Measurements from ENCODE around the gene ARID4B. TPM values are rescaled to one million over a fixed set of nuclear protein-coding genes. Genes with fewer than 3 reads are reported as not detected.
A peak's percentile ranks its signal among the peaks of the same experiment; 100 is the strongest.
"Not testable (repeated sequence)": the region's sequence is repeated elsewhere in the genome, so short reads cannot be mapped to it uniquely, and the experiment has no call there.

ARID4B gene
- total RNA-seq, 2 donors from 2014 or later = 65.5 to 68.4 TPM

DNA sequence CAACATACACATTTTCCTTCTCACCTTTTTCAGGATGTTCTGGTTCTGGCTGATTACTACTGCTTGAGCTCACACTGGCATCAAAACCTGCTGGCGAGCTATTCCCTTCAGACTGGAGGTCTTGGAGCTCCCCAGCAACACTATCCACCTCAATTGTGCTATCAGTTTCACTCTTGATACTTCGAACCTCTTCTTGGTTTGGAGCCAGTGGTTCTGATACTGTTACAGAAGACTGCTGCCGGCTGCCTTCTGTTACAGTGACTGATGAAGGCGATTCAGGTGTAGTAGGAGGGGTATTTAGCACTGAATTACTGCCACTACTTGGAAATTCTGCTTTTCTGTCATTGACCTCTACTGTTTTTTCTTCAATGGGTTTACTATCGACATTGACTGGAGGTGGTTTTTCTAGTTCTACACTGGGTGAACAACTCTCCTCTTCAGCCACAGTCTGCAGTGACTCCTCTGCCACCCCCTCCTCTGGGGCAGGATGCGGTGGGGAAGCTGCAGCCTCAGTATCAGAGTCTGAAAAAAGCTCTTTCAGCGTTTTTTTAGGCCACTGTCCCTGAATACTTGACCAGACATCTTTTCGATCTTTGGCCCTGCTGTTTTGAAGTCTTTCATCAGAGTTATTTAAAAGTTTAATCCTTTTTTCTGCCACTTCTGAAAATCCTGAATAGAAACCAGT, 146.3 kb downstream of the ARID4B start:
- DNase-seq = no peak
- Mint-ChIP-seq H3K27ac (peak overlapping the region; percentile 47), H3K36me3 (ENCODE audit: insufficient read depth in 2 of 2) (peaks cover 8 to 17% of the 10 kb centered on the region in 2 donors), H3K4me3 (no peak overlapping the region), H3K27me3 (ENCODE audit: low read depth) (no peaks in the 10 kb centered on the region), H3K9me3 (no peaks in the 10 kb centered on the region), H3K4me1 (ENCODE audit: low read depth) (peaks cover 7% of the 10 kb centered on the region)
- peak; percentile 53 to 71 for ATAC-seq (replicated peaks in 1 of 2)

DNA sequence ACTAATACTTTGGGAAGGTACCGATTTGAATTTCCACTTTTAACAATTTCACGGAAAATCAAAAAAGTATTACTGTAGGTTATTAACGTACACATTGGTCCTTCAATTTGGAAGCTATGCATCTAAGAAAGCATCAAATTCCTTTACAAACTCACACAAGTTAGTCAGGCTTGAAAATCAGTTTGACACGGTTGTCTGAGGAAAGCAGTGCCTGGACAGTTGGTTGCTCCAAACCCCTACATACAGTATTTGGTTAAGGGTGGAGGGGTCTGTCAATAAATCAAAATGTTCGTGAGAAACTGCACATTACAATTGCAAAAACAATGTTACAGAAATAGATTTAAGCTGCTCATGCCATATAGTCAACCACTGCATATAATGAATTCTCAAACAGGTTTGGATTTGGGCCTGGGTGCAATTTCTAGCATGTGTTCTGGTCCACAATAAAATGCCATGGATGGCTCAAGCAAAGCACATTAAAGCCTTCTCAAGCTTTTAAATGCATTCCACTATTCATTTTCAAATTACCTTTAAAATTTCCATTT, 147.0 kb downstream of the ARID4B start:
- no peaks in the 10 kb centered on the region for H3K9me3 Mint-ChIP-seq
- ATAC-seq (replicated peaks in 1 of 2) = no peak
- H3K4me1 Mint-ChIP-seq (ENCODE audit: low read depth) = peaks cover 7% of the 10 kb centered on the region
- no peaks in the 10 kb centered on the region for H3K27me3 Mint-ChIP-seq (ENCODE audit: low read depth)
- no peak overlapping the region for H3K27ac Mint-ChIP-seq
- no peak for DNase-seq
- H3K36me3 Mint-ChIP-seq (ENCODE audit: insufficient read depth in 2 of 2) = peaks cover 8 to 14% of the 10 kb centered on the region in 2 donors
- no peak overlapping the region for H3K4me3 Mint-ChIP-seq

DNA sequence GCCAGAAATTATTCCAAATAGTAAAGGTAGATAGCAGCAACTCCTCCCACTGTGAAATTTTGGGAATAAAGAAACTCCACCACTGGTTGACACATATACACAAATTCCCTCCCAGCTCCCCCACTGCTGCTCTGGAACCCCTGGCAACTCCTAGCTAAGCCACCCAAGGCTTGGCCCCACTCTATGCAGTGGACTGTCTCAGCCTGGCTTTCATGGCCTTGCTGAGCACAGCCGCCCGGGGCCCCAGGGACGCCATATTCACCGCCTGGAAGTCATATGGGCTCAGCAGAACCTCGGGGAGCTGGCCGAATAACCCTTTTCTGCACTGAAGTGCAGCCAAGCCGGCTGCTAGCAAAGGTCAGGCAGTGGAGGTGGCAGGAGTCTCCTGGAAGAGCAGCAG, 151.5 kb downstream of the ARID4B start:
- no peaks in the 10 kb centered on the region for H3K4me1 Mint-ChIP-seq (ENCODE audit: low read depth)
- H3K36me3 Mint-ChIP-seq (ENCODE audit: insufficient read depth in 2 of 2) = peaks cover 1 to 42% of the 10 kb centered on the region in 2 donors
- H3K9me3 Mint-ChIP-seq = no peaks in the 10 kb centered on the region
- H3K27me3 Mint-ChIP-seq (ENCODE audit: low read depth) = no peaks in the 10 kb centered on the region
- no peak for DNase-seq
- peak overlapping the region; percentile 28 for H3K27ac Mint-ChIP-seq
- H3K4me3 Mint-ChIP-seq = no peak overlapping the region
- no peak for ATAC-seq (replicated peaks in 1 of 2)

DNA sequence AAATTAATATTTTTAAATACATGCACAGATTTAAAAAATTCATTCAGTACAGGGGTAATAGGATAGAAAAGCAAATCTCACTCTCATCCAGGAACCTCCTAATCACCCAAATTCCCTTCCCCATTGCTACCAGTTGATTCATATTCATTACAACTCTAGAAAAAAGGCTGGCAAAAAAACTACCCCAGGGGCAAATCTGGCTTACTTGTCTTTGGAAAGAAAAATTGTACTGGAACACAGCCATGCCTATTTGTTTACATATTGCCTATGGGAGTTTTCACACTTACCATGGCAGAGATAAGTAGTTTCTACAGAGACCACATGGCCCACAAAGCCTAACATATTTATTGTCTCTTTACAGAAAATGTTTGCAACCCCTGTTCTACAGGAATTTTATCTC, 158.0 kb downstream of the ARID4B start:
- H3K4me1 Mint-ChIP-seq (ENCODE audit: low read depth) = no peaks in the 10 kb centered on the region
- ATAC-seq (replicated peaks in 1 of 2) (no peak), DNase-seq (no peak)
- H3K27ac Mint-ChIP-seq = no peak overlapping the region
- H3K9me3 Mint-ChIP-seq = no peaks in the 10 kb centered on the region
- no peaks in the 10 kb centered on the region for H3K27me3 Mint-ChIP-seq (ENCODE audit: low read depth)
- peaks cover 1 to 39% of the 10 kb centered on the region in 2 donors for H3K36me3 Mint-ChIP-seq (ENCODE audit: insufficient read depth in 2 of 2)
- no peak overlapping the region for H3K4me3 Mint-ChIP-seq

DNA sequence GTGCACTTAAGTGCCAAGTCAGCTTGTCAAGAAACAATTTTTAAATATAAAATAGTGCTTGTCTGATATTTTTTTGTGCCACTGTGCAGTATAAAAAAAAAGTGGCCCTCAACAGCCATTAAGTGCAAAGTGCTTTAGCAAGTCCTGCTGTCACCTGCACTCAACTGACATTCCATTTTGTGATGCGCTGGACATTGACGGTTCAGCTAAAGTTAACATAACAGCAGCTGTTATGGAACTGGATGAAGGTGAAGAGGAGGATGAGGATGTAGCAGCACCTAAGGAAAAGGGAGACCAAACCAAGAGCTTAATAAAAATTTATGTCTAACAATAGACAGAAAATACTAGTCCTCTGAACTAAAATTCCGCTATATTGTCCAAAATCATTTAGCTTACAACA, 159.6 kb downstream of the ARID4B start:
- peaks cover 2% of the 10 kb centered on the region in 2 donors for H3K9me3 Mint-ChIP-seq
- DNase-seq (no peak), ATAC-seq (replicated peaks in 1 of 2) (no peak)
- no peak overlapping the region for H3K4me3 Mint-ChIP-seq
- no peak overlapping the region for H3K27ac Mint-ChIP-seq
- no peaks in the 10 kb centered on the region for H3K27me3 Mint-ChIP-seq (ENCODE audit: low read depth)
- no peaks in the 10 kb centered on the region for H3K4me1 Mint-ChIP-seq (ENCODE audit: low read depth)
- peaks cover 5 to 25% of the 10 kb centered on the region in 2 donors for H3K36me3 Mint-ChIP-seq (ENCODE audit: insufficient read depth in 2 of 2)

DNA sequence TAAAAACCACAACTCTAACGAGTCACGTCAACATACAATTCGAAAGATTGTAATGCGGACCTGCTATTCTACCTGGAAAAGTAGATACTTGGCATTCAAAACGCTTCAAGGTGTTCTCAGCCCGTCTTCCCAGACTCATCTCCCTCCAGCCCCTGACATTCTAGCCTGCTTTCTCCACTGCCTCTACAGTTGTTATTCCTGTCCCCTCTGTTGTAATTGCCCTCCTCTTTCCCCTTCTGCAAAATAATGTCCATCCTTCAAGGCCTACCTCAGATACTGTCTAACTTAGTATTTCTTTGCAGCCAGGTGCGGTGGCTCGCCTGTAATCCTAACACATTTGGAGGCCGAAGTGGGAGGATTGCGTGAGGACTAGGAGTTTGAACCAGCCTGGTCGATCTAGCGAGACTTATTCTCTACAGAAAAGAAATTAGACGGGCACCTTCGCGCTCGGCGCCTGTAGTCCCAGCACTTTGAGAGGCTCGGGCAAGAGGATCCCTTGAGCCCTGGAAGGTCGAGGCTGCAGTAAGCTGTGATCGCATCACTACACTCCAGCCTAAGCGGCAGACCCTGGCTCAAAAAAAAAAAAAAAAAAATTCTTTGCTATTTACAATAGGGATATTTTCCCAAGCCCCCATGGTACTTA, 166.2 kb downstream of the ARID4B start:
- peaks cover 23% of the 10 kb centered on the region for H3K4me1 Mint-ChIP-seq (ENCODE audit: low read depth)
- peak overlapping the region; percentile 92 for H3K27ac Mint-ChIP-seq
- peaks cover 2% of the 10 kb centered on the region in 2 donors for H3K9me3 Mint-ChIP-seq
- H3K4me3 Mint-ChIP-seq = peak overlapping the region; percentile 83 to 88
- peaks cover 6 to 9% of the 10 kb centered on the region in 2 donors for H3K36me3 Mint-ChIP-seq (ENCODE audit: insufficient read depth in 2 of 2)
- DNase-seq = no peak
- H3K27me3 Mint-ChIP-seq (ENCODE audit: low read depth) = no peaks in the 10 kb centered on the region
- no peak for ATAC-seq (replicated peaks in 1 of 2)

DNA sequence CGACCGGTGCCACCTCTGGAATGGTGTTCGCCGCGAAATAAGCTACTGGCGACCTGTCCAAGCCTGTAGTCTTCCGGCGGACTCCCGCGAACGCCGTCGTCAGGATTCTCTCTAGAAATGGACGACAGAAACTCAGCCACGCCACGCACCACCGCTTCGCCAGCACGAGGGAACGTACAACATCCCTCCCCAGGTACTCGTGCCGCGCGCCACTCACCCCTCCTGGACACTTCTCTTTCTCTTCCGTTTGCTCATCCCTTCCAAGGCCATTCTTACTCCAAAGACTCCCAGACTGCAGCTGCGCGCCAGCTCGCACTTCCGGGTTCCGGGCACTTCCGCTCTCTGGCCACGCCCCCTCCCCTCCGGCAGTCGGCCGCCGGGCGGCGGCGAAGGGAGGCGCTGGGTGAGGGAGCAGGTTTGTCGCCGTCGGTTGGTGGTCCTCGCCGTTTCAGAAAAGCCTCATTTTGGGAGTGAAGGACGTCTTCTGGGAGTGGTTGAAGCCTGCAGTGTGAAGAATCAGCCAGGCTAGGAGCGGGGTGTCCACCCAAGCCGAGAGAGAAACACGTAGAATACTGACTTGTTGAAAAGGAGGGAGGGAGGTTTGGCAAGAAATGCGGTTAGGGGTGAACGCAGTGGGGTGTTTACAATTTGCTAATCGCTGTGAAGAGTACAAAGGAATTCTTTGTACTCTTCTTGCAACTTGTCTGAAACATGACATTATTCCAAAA, 166.9 kb downstream of the ARID4B start, which contains the start of gene RBM34:
RBM34 (minus strand) TSS at position 294 of the 728 bp plus-strand sequence; CDS start at position 270, 24 bp downstream.
- Mint-ChIP-seq H3K4me3 (peak within 1 kb of the TSS; percentile 83 to 88), H3K9me3 (peaks cover 2% of the 10 kb centered on the region in 2 donors), H3K4me1 (ENCODE audit: low read depth) (peaks cover 23% of the 10 kb centered on the region), H3K27ac (peak within 1 kb of the TSS; percentile 92), H3K36me3 (ENCODE audit: insufficient read depth in 2 of 2) (peaks cover 6 to 9% of the 10 kb centered on the region in 2 donors), H3K27me3 (ENCODE audit: low read depth) (no peaks in the 10 kb centered on the region)
- peak; percentile 92 to 93 for ATAC-seq (replicated peaks in 1 of 2)
- peak; percentile 95 to 96 for DNase-seq

DNA sequence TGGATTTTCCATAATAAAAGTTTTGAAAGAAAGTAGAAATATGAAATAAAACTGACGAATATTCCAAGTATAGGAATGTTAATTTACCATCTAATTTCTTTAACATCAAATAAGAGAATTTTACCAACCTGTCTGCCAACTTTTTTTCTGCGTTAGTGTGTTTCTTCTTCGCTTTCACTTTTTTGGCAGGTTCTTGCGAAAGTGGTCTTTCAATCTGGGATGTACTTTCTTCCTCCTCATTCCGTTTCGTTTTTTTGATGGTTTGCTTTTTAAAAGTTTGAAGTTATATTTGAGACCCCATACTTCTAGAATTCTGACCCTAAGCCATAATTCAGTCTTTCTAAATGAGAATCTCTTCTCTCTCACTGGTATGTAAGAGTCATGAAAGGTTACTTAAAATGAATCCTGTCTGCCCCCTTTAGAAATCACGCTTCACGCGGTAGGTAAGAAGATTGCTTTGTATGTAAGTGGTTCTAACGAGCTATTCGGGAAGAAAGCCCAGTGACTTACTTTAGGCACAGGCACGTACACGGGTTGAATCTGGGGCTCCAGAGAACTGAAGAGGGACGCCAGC, 167.5 kb downstream of the ARID4B start:
- Mint-ChIP-seq H3K27me3 (ENCODE audit: low read depth) (no peaks in the 10 kb centered on the region), H3K4me1 (ENCODE audit: low read depth) (peaks cover 23% of the 10 kb centered on the region), H3K4me3 (peak overlapping the region; percentile 83 to 88), H3K36me3 (ENCODE audit: insufficient read depth in 2 of 2) (peaks cover 6 to 9% of the 10 kb centered on the region in 2 donors), H3K27ac (peak overlapping the region; percentile 92), H3K9me3 (peaks cover 2% of the 10 kb centered on the region in 2 donors)
- DNase-seq = no peak
- peak; percentile 56 to 60 for ATAC-seq (replicated peaks in 1 of 2)

DNA sequence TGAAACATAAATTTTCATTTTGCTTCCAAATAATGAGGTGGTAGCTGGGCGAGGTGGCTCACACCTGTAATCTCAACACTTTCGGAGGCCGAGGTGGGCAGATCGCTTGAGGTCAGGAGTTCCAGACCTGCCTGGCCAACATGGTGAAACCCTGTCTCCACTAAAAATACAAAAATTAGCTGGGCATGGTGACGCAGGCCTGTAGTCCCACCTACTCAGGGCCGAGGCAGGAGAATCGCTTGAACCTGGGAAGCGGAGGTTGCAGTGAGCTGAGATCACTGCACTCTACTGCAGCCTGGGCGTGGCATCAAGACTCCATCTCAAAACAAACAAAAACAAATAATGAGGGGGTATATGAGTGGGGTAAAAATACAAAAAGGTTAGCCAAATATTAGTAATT, 168.0 kb downstream of the ARID4B start:
- not testable (repeated sequence) for H3K36me3 Mint-ChIP-seq (ENCODE audit: insufficient read depth in 2 of 2); H3K27me3 Mint-ChIP-seq (ENCODE audit: low read depth); ATAC-seq (replicated peaks in 1 of 2); DNase-seq; H3K9me3 Mint-ChIP-seq
- Mint-ChIP-seq H3K27ac (peak overlapping the region; percentile 92), H3K4me1 (ENCODE audit: low read depth) (peaks cover 23% of the 10 kb centered on the region), H3K4me3 (peak overlapping the region; percentile 83 to 88)

DNA sequence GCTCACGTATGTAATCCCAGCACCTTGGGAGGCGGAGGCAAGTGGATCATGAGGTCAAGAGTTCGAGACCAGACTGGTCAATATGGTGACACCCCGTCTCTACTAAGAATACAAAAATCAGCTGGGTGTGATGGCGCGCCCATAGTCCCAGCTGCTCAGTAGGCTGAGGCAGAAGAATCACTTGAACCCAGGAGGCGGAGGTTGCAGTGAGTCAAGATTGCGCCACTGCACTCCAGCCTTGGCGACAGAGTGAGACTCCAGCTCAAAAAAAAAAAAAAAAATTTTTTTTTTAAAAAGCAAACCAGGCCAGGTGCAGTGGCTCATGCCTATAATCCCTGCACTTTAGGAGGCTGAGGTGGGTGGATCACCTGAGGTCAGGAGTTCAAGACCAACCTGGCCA, 168.7 kb downstream of the ARID4B start:
- peak overlapping the region; percentile 83 to 88 for H3K4me3 Mint-ChIP-seq
- not testable (repeated sequence) for DNase-seq; H3K9me3 Mint-ChIP-seq; H3K27me3 Mint-ChIP-seq (ENCODE audit: low read depth); ATAC-seq (replicated peaks in 1 of 2); H3K27ac Mint-ChIP-seq; H3K36me3 Mint-ChIP-seq (ENCODE audit: insufficient read depth in 2 of 2)
- H3K4me1 Mint-ChIP-seq (ENCODE audit: low read depth) = peaks cover 23% of the 10 kb centered on the region

DNA sequence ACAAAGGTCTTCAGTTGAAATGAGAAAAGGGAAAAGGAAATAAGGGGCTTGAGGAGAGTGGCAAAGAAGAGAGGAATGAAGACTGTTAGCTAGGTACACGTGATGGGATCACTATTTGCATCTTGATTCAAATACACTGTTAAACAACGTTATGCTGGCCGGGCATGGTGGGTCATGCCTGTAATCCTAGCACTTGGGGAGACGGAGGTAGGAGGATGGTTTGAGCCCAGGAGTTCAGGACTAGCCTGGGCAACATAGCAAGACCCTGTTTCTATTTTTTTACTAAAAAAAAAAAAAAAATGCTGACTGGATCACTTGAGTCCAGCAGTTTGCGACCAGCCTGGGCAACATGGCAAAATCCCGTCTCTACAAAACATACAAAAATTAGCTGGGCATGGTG, 169.3 kb downstream of the ARID4B start:
- DNase-seq = no peak
- peaks cover 10 to 14% of the 10 kb centered on the region in 2 donors for H3K36me3 Mint-ChIP-seq (ENCODE audit: insufficient read depth in 2 of 2)
- no peak overlapping the region for H3K27ac Mint-ChIP-seq
- ATAC-seq (replicated peaks in 1 of 2) = no peak
- peaks cover 23% of the 10 kb centered on the region for H3K4me1 Mint-ChIP-seq (ENCODE audit: low read depth)
- H3K4me3 Mint-ChIP-seq = peak overlapping the region; percentile 17 to 41
- no peaks in the 10 kb centered on the region for H3K27me3 Mint-ChIP-seq (ENCODE audit: low read depth)
- H3K9me3 Mint-ChIP-seq = no peaks in the 10 kb centered on the region

DNA sequence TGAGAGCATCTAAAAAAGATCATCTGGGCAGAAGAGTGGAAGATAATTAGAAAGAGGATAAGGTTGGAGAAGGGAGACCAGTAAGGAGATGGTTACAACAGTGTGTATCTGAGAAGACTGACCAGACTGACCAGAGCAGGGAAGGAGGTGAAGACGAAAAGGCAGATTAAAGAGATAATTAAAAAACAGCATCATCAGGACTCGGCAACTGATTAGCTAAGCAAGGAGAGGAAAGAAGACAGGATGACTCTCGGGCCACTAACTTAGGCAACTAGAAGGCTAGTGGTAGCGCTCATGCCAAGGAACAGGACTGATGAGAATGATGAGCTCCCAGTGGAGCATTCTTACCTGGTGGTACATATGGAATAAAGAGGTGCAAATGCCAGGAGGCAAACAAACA, 170.8 kb downstream of the ARID4B start:
- DNase-seq (no peak), ATAC-seq (replicated peaks in 1 of 2) (no peak)
- Mint-ChIP-seq H3K9me3 (no peaks in the 10 kb centered on the region), H3K4me1 (ENCODE audit: low read depth) (peaks cover 20% of the 10 kb centered on the region), H3K27me3 (ENCODE audit: low read depth) (no peaks in the 10 kb centered on the region), H3K36me3 (ENCODE audit: insufficient read depth in 2 of 2) (peaks cover 11 to 28% of the 10 kb centered on the region in 2 donors), H3K27ac (no peak overlapping the region), H3K4me3 (no peak overlapping the region)

All from activated T-cell treated with anti-CD3 and anti-CD28 coated beads, Interleukin-2, amount 50 U/mL, for 72 hours (primary cell).